Occipital lobe (tissue), 2 donors: ENCODE data around the gene IPO13. TPM values are rescaled to one million over a fixed set of nuclear protein-coding genes. Genes with fewer than 3 reads are reported as not detected.

ENCODE experiments used
- DNase-seq: peaks from one replicate; lab custom pipeline; 2025; lab: John Stamatoyannopoulos, UW
- total RNA-seq: library from RNA; depleted of rRNA; stranded (reverse); fragments of >200 nt; gene quantifications from one replicate; pipeline ENCODE4 v1.2.3, GENCODE V29; 2014

The IPO13 gene
- 13.7 TPM for total RNA-seq

GRCh38 chr1:43946236-43947060 is at the start of gene IPO13:
Gene IPO13, plus strand, starts transcription at chr1:43946950. Its CDS starts 651 bp downstream, at chr1:43947601.
- DNase-seq = peak; percentile 96

GRCh38 chr1:43898981-43899380 is 47.8 kb upstream of the IPO13 start:
- no peak for DNase-seq

- DNase-seq = no peak
Observed at GRCh38 chr1:43900386-43900785, 46.4 kb upstream of the IPO13 start.

GRCh38 chr1:43901196-43901961 is 45.4 kb upstream of the IPO13 start:
- no peak for DNase-seq

- no peak for DNase-seq
Observed at GRCh38 chr1:43902058-43902831, 44.5 kb upstream of the IPO13 start.

- no peak for DNase-seq
Observed at GRCh38 chr1:43904660-43905551, 41.8 kb upstream of the IPO13 start.

- no peak for DNase-seq
Observed at GRCh38 chr1:43908226-43908625, 38.5 kb upstream of the IPO13 start.

GRCh38 chr1:43908858-43909257 is 37.9 kb upstream of the IPO13 start:
- no peak for DNase-seq

GRCh38 chr1:43910343-43910742 is 36.4 kb upstream of the IPO13 start:
- DNase-seq = no peak

- no peak for DNase-seq
Observed at GRCh38 chr1:43912607-43913006, 34.1 kb upstream of the IPO13 start.

- no peak for DNase-seq
Observed at GRCh38 chr1:43913051-43913501, 33.7 kb upstream of the IPO13 start.

GRCh38 chr1:43913666-43914360 is 32.9 kb upstream of the IPO13 start:
- DNase-seq = no peak

GRCh38 chr1:43914576-43915525 is 31.9 kb upstream of the IPO13 start:
- DNase-seq = no peak

GRCh38 chr1:43919906-43920305 is 26.8 kb upstream of the IPO13 start:
- no peak for DNase-seq

- DNase-seq = no peak
Observed at GRCh38 chr1:43921022-43921421, 25.7 kb upstream of the IPO13 start.

GRCh38 chr1:43924516-43924915 is 22.2 kb upstream of the IPO13 start:
- DNase-seq = no peak

- no peak for DNase-seq
Observed at GRCh38 chr1:43925846-43926245, 20.9 kb upstream of the IPO13 start.

GRCh38 chr1:43930168-43930948 is 16.4 kb upstream of the IPO13 start:
- DNase-seq = no peak
